ENCODE measurements around the gene CIB4.

The CIB4 gene

DNA sequence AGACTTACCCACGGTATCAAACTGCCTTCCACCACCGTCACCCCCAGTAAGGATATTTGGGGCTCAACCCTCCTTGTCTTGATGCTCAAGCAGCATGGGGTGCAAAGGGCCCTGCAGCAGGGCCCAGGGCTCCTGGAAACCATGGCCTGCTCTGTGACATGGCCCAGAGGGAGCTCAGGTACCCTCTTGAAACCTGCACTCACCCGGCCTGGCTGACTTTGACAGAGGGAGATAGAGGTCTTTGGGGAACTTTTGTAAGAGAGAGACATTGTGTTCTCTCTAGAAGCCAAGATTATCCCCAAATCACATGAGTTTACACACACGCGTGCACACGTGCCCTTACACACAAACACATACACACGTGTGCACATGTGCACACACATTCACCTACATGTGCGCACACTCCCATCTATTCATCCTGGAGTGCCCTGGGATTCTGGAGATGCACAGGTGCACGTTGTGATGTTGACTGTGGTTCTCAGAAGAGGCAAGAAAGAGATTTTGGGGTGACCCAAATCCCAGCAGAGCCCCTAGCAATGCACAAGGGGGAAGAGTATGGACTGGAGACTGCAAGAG is 31.7 kb upstream of the CIB4 start:
- no peak overlapping the region for H3K4me3 ChIP-seq (ENCODE audit: low read depth, low read length)
- TF ChIP-seq, protein P1, sequence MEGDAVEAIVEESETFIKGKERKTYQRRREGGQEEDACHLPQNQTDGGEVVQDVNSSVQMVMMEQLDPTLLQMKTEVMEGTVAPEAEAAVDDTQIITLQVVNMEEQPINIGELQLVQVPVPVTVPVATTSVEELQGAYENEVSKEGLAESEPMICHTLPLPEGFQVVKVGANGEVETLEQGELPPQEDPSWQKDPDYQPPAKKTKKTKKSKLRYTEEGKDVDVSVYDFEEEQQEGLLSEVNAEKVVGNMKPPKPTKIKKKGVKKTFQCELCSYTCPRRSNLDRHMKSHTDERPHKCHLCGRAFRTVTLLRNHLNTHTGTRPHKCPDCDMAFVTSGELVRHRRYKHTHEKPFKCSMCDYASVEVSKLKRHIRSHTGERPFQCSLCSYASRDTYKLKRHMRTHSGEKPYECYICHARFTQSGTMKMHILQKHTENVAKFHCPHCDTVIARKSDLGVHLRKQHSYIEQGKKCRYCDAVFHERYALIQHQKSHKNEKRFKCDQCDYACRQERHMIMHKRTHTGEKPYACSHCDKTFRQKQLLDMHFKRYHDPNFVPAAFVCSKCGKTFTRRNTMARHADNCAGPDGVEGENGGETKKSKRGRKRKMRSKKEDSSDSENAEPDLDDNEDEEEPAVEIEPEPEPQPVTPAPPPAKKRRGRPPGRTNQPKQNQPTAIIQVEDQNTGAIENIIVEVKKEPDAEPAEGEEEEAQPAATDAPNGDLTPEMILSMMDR (IDR thresholded peaks at IDR 0.05; ENCODE audit: borderline replicate concordance, insufficient read depth, low read depth, low read length), result no peak

DNA sequence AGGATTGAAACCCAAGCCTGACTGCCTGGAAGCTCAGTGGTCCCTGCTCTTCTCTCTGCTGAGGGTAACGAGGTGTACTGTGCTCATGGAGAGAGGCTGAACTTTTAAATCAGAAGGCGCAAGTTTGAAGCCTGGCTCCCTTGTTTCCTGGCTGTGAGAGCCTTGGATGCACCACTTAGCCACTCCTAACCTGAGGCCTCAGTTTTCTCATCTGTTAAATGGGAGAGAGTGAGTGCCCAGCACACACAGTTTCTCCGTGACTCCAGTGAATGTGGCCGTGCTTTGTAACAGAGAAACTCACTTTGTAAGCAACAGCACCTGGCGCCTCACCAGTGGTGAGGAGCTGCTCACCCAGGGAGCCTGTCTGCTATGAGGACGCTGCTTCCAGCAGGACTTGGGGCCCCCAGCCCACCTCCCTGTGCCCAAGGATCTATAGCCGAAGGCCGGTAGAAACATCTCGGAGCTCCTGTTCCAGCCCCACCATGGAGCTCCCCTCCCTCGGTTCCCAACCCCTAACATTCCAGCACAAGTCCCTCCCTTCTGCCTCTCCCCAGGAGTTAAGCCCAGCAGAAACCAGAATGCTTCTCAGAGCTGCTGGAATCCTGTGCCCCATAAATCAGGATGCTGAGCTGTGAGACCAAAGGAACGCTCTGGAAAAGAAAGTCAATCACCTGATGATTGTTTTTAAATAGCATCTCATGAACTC is 31.1 kb upstream of the CIB4 start:
- TF ChIP-seq, protein P1 (IDR thresholded peaks at IDR 0.05; ENCODE audit: borderline replicate concordance, insufficient read depth, low read depth, low read length), result no peak
- no peak overlapping the region for H3K4me3 ChIP-seq (ENCODE audit: low read depth, low read length)

DNA sequence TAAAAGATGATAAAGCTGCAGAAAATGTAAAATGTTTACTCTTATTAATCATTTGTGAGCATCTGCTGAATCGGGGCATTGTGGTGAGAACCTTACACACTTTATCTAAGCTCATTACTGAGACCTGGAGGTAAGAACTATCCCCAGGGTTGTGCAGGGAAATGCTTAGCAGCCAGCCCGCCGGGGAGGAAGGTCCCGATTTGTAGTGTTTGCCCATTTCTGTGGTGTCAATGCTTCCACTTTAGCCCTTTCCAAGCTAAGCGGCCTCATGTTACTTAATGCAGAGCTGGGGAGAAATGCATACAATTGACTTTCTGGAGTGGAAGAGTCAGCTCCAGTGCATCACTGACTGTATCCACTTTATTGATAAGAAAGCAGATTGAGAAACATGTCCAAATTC is 30.5 kb upstream of the CIB4 start:
- TF ChIP-seq, protein P1 (IDR thresholded peaks at IDR 0.05; ENCODE audit: borderline replicate concordance, insufficient read depth, low read depth, low read length), result no peak
- H3K4me3 ChIP-seq (ENCODE audit: low read depth, low read length), result no peak overlapping the region

DNA sequence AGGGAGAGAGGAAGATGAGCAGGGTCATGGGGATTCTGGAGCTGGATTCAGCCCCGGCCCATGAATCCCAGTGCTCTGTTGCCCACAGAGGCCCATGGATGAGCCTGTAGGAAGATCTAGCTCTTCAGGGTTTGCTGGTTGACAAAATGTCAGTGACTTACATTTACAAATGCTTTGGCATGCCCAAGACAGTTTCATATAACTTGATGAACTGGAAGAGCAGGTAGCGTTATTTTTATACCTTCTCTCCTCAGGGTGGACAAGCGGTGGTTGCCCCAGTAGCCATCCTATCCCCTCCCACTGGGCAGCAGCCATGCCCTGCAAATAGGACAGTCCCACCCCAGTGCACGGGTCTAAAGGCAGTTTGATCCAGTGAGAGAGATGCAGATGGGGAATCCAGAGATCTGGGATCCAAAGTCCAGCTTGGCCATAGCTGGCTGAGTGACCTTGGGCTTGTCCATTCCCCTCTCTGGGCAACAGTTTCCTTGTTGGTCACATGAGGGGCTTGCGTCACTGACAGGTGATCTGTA is 29.8 kb upstream of the CIB4 start:
- TF ChIP-seq, protein P1 (IDR thresholded peaks at IDR 0.05; ENCODE audit: borderline replicate concordance, insufficient read depth, low read depth, low read length), result no peak
- H3K4me3 ChIP-seq (ENCODE audit: low read depth, low read length), result no peak overlapping the region

DNA sequence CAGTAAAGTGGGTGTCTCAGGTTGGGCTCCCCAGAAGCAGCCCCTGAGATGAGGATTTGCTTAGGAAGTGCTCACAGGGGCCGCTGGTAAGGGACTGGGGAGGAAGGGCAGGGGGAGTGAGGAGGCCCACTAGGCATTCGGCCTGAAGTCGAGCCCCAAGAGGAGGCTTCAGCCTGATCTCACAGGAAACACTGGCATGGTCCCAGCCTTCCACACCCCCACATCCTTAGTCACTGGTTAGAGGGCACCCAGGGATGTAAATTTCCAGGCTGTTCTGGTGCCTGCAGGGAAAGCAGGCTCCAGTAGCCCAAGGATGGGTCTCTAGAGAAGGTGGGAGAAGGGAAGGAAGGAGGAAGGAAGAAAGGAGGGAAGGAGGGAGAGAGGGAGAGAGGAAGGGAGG is 29.0 kb upstream of the CIB4 start:
- H3K4me3 ChIP-seq (ENCODE audit: low read depth, low read length), result no peak overlapping the region

DNA sequence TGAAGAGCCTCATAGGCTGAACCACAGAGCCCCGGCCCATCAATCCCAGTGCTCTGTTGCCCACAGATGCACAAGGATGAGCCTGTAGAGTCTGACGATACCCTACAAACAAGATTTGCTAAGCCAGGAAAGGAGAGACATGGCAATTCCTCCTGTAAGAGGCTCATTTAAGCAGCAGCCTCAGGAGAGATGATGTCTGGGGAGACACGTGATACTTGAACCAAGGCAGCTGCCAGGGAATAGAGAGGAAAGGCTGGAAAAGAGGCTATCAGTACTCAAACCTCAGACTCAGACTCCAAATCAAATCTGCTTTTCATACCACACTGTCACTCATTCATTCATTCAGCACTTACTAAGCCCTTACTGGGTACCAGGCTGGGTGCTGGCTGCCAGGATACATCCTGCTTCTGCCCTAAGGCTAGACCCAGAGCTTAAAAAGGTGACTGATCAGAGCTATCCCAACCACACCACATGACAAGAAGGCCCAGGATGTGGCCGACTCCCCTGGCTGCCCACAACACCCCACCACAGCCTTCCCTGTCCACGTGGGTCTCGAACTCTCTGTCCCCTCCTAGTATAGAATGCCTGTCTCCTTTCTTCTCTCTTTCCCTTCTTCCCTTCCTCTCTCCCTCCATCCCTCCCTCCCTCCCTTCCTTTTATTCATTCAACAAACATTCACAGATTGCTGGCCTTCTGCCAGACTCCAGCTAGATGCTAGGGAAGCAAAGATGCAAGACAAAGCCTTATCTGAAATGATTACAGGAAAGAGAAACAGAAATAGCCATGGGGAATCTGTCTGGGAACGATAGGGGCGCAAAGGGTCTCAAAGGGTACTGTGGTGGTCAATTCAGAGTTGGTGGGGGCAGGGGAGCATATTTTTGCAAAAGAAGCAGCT is 27.9 kb upstream of the CIB4 start:
- no peak overlapping the region for H3K4me3 ChIP-seq (ENCODE audit: low read depth, low read length)
- TF ChIP-seq, protein P1 (IDR thresholded peaks at IDR 0.05; ENCODE audit: borderline replicate concordance, insufficient read depth, low read depth, low read length), result no peak

More for the DNA sequence above, 29.0 kb upstream of the CIB4 start:
- TF ChIP-seq, protein P1 (IDR thresholded peaks at IDR 0.05; ENCODE audit: borderline replicate concordance, insufficient read depth, low read depth, low read length), result no peak

Data from GM12875 (cell line).